K562 (cell line): ENCODE data around the gene C2CD4C. TPM values are rescaled to one million over a fixed set of nuclear protein-coding genes. Genes with fewer than 3 reads are reported as not detected.

ENCODE experiments used
- ATAC-seq: fragments of 200-7000 bp; cut with Tn5 transposase; 3 replicates; pipeline ENCODE4 v1.9.1; 2020; ENCODE audit warnings: moderate library complexity
- BruUV-seq: library from RNA; stranded (reverse); fragments of 400-500 nt; replicated peaks from 2 replicates; lab custom pipeline; 2021; lab: Mats Ljungman, UMichigan
- CTCF ChIA-PET: fragments of 300-600 bp; formaldehyde crosslinking; extraction: SDS; loops from one replicate; lab custom pipeline; 2021; ENCODE audit warnings: low intra/inter-chr PET ratio; lab: Yijun Ruan, JAX
- POLR2A ChIA-PET: fragments of 300-600, 350-650 bp; sonication (Branson Sonifier 250); formaldehyde crosslinking; extraction: SDS; loops from one replicate; lab custom pipeline; 2021; ENCODE audit warnings: antibody characterized with exemption, inconsistent platforms; lab: Yijun Ruan, JAX
- DNase-seq, 4 experiments: peaks; one replicate each; pipeline versions ENCODE4 v3.0.0 to v3.0.0-alpha.2; 2011 to 2018; ENCODE audit warnings: low spot score in 3 of 4, mixed read lengths in 3 of 4; ENCODE audit errors: extremely low read depth in 1 of 4
- FAIRE-seq: peaks from 2 replicates; lab custom pipeline; 2011; peaks lifted over from hg19 to GRCh38; lab: Jason Lieb, UNC
- H2AFZ ChIP-seq: 2 replicates; pipeline ENCODE4 v1.6.0; 2011; ENCODE audit warnings: low read depth, low read length, control low read depth, inconsistent platforms
- H3K27ac ChIP-seq: fragments of 200-600 bp; 3 replicates; pipeline ENCODE4 v1.8.0; 2011; ENCODE audit warnings: low read depth, mild to moderate bottlenecking, control low read depth, inconsistent platforms, low read length, moderate library complexity, mixed read lengths; ENCODE audit errors: extremely low read depth
- H3K27me3 ChIP-seq, 2 experiments: fragments of 300-600 bp in 1 of 2; 2 replicates in 1 of 2; 3 replicates in 1 of 2; pipeline versions ENCODE4 v1.6.0 to v1.8.0; 2011; ENCODE audit warnings: inconsistent platforms in 2 of 2, low read length in 2 of 2, mild to moderate bottlenecking in 1 of 2, mixed read lengths in 1 of 2, moderate library complexity in 1 of 2; ENCODE audit not compliant: control insufficient read depth in 2 of 2, insufficient read depth in 2 of 2
- H3K36me3 ChIP-seq: fragments of 300-600 bp; 3 replicates; pipeline ENCODE4 v1.8.0; 2011; ENCODE audit warnings: mild to moderate bottlenecking, low read length, inconsistent platforms; ENCODE audit not compliant: control insufficient read depth, insufficient read depth
- H3K4me1 ChIP-seq, 2 experiments: fragments of 200-600 bp in 1 of 2; replicated peaks in 1 of 2; 2 replicates in 1 of 2; 3 replicates in 1 of 2; pipeline versions ENCODE4 v1.5.1 to v1.8.0; 2011; ENCODE audit warnings: inconsistent platforms in 2 of 2, low read length in 2 of 2, mild to moderate bottlenecking in 1 of 2, mixed read lengths in 1 of 2, moderate library complexity in 1 of 2; ENCODE audit not compliant: control insufficient read depth in 2 of 2, insufficient read depth in 2 of 2
- H3K4me2 ChIP-seq: 2 replicates; pipeline ENCODE4 v1.6.1; 2011; ENCODE audit warnings: low read length, control low read depth, inconsistent platforms, mixed read lengths; ENCODE audit not compliant: insufficient read depth
- H3K4me3 ChIP-seq: fragments of 200-600 bp; sonication (generic), shearing (Covaris generic); 2 replicates; pipeline ENCODE4 v1.5.1; 2016; ENCODE audit warnings: control low read depth, inconsistent platforms
- H3K79me2 ChIP-seq: fragments of 200-600 bp; 3 replicates; pipeline ENCODE4 v1.8.0; 2011; ENCODE audit warnings: low read length, inconsistent platforms; ENCODE audit not compliant: control insufficient read depth, insufficient read depth
- H3K9ac ChIP-seq, 2 experiments: 2 replicates each; pipeline versions ENCODE4 v1.6.0 to v1.6.1; 2011; ENCODE audit warnings: low read depth in 2 of 2, low read length in 2 of 2, control low read depth in 1 of 2, inconsistent platforms in 1 of 2, mild to moderate bottlenecking in 1 of 2, mixed read lengths in 1 of 2; ENCODE audit not compliant: insufficient read depth in 1 of 2
- H3K9me1 ChIP-seq: one replicate; pipeline ENCODE4 v1.6.0; 2011; ENCODE audit warnings: inconsistent platforms, mild to moderate bottlenecking, low read length, moderate library complexity; ENCODE audit not compliant: control insufficient read depth, insufficient read depth
- H3K9me3 ChIP-seq: replicated peaks from 2 replicates; pipeline ENCODE4 v1.5.1; 2011; ENCODE audit warnings: low read depth, low read length, inconsistent platforms; ENCODE audit not compliant: control insufficient read depth, insufficient read depth
- H4K20me1 ChIP-seq: replicated peaks from 2 replicates; pipeline ENCODE4 v1.6.1; 2011; ENCODE audit warnings: low read length, inconsistent platforms, mixed read lengths; ENCODE audit not compliant: control insufficient read depth, insufficient read depth
- AFF4 ChIP-seq: sonication (generic); formaldehyde crosslinking; IDR thresholded peaks from 2 replicates; pipeline ENCODE4 v1.8.0; 2023; ENCODE audit warnings: mild to moderate bottlenecking, missing genetic modification reagents
- ATF4 ChIP-seq: fragments of 450-650 bp; formaldehyde crosslinking; IDR thresholded peaks from 2 replicates; pipeline ENCODE4 v1.4.0; 2022; ENCODE audit warnings: mild to moderate bottlenecking, moderate library complexity
- BHLHE40 ChIP-seq: IDR thresholded peaks from 2 replicates; pipeline ENCODE4 v1.6.1; 2011; ENCODE audit warnings: low read length, improper control_type of control experiment
- CBX2 ChIP-seq: fragments of 200-600 bp; sonication (generic); IDR thresholded peaks from one replicate; pipeline ENCODE4 v1.6.1; 2012; ENCODE audit warnings: mild to moderate bottlenecking, low read length, inconsistent platforms; ENCODE audit not compliant: insufficient read depth, poor library complexity, severe bottlenecking
- EGR1 ChIP-seq: fragments of 450-650 bp; conservative IDR thresholded peaks from 2 replicates; pipeline ENCODE4 v1.6.1; 2017; ENCODE audit warnings: mild to moderate bottlenecking
- FOXA1 ChIP-seq: fragments of 450-650 bp; IDR thresholded peaks from 2 replicates; pipeline ENCODE4 v1.6.1; 2016; ENCODE audit warnings: mild to moderate bottlenecking, borderline replicate concordance
- HSF4 ChIP-seq: fragments of 250-450 bp; sonication (Bioruptor Pico); IDR thresholded peaks from 2 replicates; pipeline ENCODE4 v2.1.2; 2022; ENCODE audit warnings: mild to moderate bottlenecking, moderate library complexity, borderline replicate concordance
- KDM1A ChIP-seq, 2 experiments: fragments of 450-650 bp; IDR thresholded peaks; 2 replicates each; pipeline ENCODE4 v1.6.1; 2016; ENCODE audit warnings: mild to moderate bottlenecking in 2 of 2
- MCM5 ChIP-seq: fragments of 450-650 bp; IDR thresholded peaks from 2 replicates; pipeline ENCODE4 v1.6.1; 2016; ENCODE audit warnings: low read depth
- NR3C1 ChIP-seq: sonication (generic); formaldehyde crosslinking; IDR thresholded peaks from 2 replicates; pipeline ENCODE4 v1.8.1; 2022; ENCODE audit warnings: missing genetic modification reagents
- NRF1 ChIP-seq, 2 experiments: fragments of 450-650 bp; IDR thresholded peaks in 1 of 2; conservative IDR thresholded peaks in 1 of 2; 2 replicates each; pipeline ENCODE4 v1.6.1; 2014; ENCODE audit warnings: mild to moderate bottlenecking in 2 of 2
- TCF3 ChIP-seq: sonication (generic); formaldehyde crosslinking; IDR thresholded peaks from 2 replicates; pipeline ENCODE4 v1.4.0; 2020; ENCODE audit warnings: mild to moderate bottlenecking, missing genetic modification reagents
- ZNF23 ChIP-seq: fragments of 250-450 bp; sonication (Bioruptor Pico); IDR thresholded peaks from 2 replicates; pipeline ENCODE4 v1.4.0; 2020; ENCODE audit warnings: mild to moderate bottlenecking
- ZNF253 ChIP-seq: fragments of 250-450 bp; sonication (Bioruptor Pico); conservative IDR thresholded peaks from 2 replicates; pipeline ENCODE4 v1.6.1; 2021; ENCODE audit warnings: mild to moderate bottlenecking
- ZNF324 ChIP-seq: fragments of 250-450 bp; sonication (Bioruptor Pico); IDR thresholded peaks from 2 replicates; pipeline ENCODE4 v1.4.0; 2020; ENCODE audit warnings: mild to moderate bottlenecking
- ZNF445 ChIP-seq: fragments of 250-450 bp; sonication (Bioruptor Pico); IDR thresholded peaks from 2 replicates; pipeline ENCODE4 v1.4.0; 2020; ENCODE audit warnings: low read depth, mild to moderate bottlenecking, moderate library complexity
- WGBS: fragments of 100-300 bp; shearing (Covaris generic); methylation state at CpG from one replicate; pipeline ENCODE4 v1.1.6; 2016; ENCODE audit warnings: low coverage, mixed read lengths; ENCODE audit not compliant: insufficient coverage; ENCODE audit errors: missing lambda C conversion rate; 5-methylcytosine and 5-hydroxymethylcytosine counted together
- in situ Hi-C: fragments of 300-500 bp; cut with MboI; formaldehyde crosslinking; loops from 4 replicates; pipeline ENCODE4 v1.15.0; 2018; ENCODE audit warnings: inconsistent platforms, mixed read lengths
- intact Hi-C: fragments of 100-400 bp; cut with micrococcal nuclease; formaldehyde crosslinking; loops from 2 replicates; pipeline ENCODE4 v1.14.2; 2022
- polyA plus RNA-seq, 8 experiments: library from polyadenylated mRNA; depleted of rRNA in 4 of 8; stranded (reverse) in 5 of 8; unstranded in 3 of 8; fragments of >200 nt; fragmentation: Nextera tagmentation in 2 of 8; fragmentation: Illumina TruSeq in 1 of 8; extraction: Ambion mirVana in 2 of 8; extraction: Trizol in 1 of 8; gene quantifications; 2 replicates each; pipeline versions ENCODE4 v1.2.1 to v1.2.3, GENCODE V29; 2011 to 2014; ENCODE audit warnings: inconsistent platforms in 1 of 8, missing spikeins in 1 of 8
- total RNA-seq, 7 experiments: library from RNA; depleted of rRNA in 6 of 7; stranded (reverse); fragments of >200 nt in 6 of 7; fragmentation: Illumina TruSeq in 2 of 7; extraction: Trizol in 2 of 7; gene quantifications; 2 replicates each; pipeline versions ENCODE4 v1.2.1 to v1.2.3, GENCODE V29; 2011 to 2021; ENCODE audit warnings: low replicate concordance in 1 of 7
- TF ChIP-seq, protein P1 (sequence below): sonication (generic); formaldehyde crosslinking; IDR thresholded peaks from 2 replicates; pipeline ENCODE4 v1.9.0; 2022; ENCODE audit warnings: mild to moderate bottlenecking, missing genetic modification reagents

The C2CD4C gene
- total and polyA plus RNA-seq, 9 of the 15 experiments (the other 6 are each of a cell fraction or from before 2014, with no cell fraction given), result 0.01 to 0.07 TPM; not detected in 7

GRCh38 chr19:403221-404027 is 5.5 kb downstream of the C2CD4C start:
- in situ Hi-C loops, result no loop called here
- CTCF ChIA-PET, result no interaction called here
- no TSS peak for BruUV-seq
- TF ChIP-seq CBX2 (no peak), FOXA1 (no peak), ATF4 (CRISPR knock-in tag) (no peak), ZNF253 (CRISPR knock-in tag) (no peak), MCM5 (no peak), EGR1 (no peak), KDM1A (IDR thresholded peaks at IDR 0.05) (peak in 1 of 2 experiments; percentile 56; a peak in 1 of 4 replicates), TCF3 (CRISPR knock-in tag) (no peak), HSF4 (CRISPR knock-in tag) (no peak), NR3C1 (CRISPR knock-in tag) (no peak), ZNF324 (no peak), ZNF445 (CRISPR knock-in tag) (no peak), NRF1 (conservative IDR thresholded peaks at IDR 0.05 in 1 of 2, IDR thresholded peaks at IDR 0.05 in 1 of 2) (0 out of 4 replicates have a peak, but pooled peaks of 1 of the 2 experiments have one; percentile 22), AFF4 (CRISPR knock-in tag) (no peak), BHLHE40 (0 out of 2 replicates have a peak, but pooled peaks have one; percentile 47), ZNF23 (CRISPR knock-in tag) (no peak)
- TF ChIP-seq, protein P1, sequence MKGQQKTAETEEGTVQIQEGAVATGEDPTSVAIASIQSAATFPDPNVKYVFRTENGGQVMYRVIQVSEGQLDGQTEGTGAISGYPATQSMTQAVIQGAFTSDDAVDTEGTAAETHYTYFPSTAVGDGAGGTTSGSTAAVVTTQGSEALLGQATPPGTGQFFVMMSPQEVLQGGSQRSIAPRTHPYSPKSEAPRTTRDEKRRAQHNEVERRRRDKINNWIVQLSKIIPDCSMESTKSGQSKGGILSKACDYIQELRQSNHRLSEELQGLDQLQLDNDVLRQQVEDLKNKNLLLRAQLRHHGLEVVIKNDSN, result peak; percentile 11; the same call in 1 of the 2 replicates

More at GRCh38 chr19:403221-404027, 5.5 kb downstream of the C2CD4C start:
- 38% methylated on average over 36 of the region's 38 CpGs for WGBS
- Histone ChIP-seq H3K27ac (no peak overlapping the region), H3K9me3 (no peaks in the 10 kb centered on the region), H3K36me3 (no peaks in the 10 kb centered on the region), H3K4me2 (no peak overlapping the region), H4K20me1 (0 out of 2 replicates have a peak, but pooled peaks cover 14% of the 10 kb centered on the region), H3K9ac (no peak overlapping the region; a peak in 1 of 4 replicates), H3K4me1 (peaks cover 0 to 56% of the 10 kb centered on the region in 2 experiments; a peak in 2 of 5 replicates), H3K9me1 (no peaks in the 10 kb centered on the region), H2AFZ (no peak overlapping the region), H3K79me2 (no peaks in the 10 kb centered on the region), H3K27me3 (peaks cover 29 to 62% of the 10 kb centered on the region in 2 experiments; a peak in 4 of 5 replicates), H3K4me3 (no peak overlapping the region)
- no peak for ATAC-seq
- no peak for DNase-seq
- intact Hi-C loops, result no loop called here
- no peak for FAIRE-seq
- POLR2A ChIA-PET, result no interaction called here
